ENCODE results near the gene CR1. TPM values are rescaled to one million over a fixed set of nuclear protein-coding genes. Genes with fewer than 3 reads are reported as not detected.
"Not testable (repeated sequence)": the region's sequence is repeated elsewhere in the genome, so short reads cannot be mapped to it uniquely, and the experiment has no call there.

The CR1 gene
- polyA plus RNA-seq, 3 donors from 2014 or later, result 0.32 to 0.39 TPM; not detected in 1

GRCh38 chr1:207669528-207670009, 173.6 kb downstream of the CR1 start:
- peaks cover 6 to 21% (median 9%) of the 10 kb centered on the region in 3 donors for H3K27me3 Mint-ChIP-seq (ENCODE audit: low read depth in 3 of 3)

GRCh38 chr1:207670192-207670591, 174.2 kb downstream of the CR1 start:
- no peaks in the 10 kb centered on the region for H3K9me3 Mint-ChIP-seq
- no peaks in the 10 kb centered on the region for H3K4me1 Mint-ChIP-seq
- DNase-seq, result no peak
- no peak overlapping the region for H3K27ac Mint-ChIP-seq
- H3K4me3 Mint-ChIP-seq, result no peak overlapping the region
- H3K27me3 Mint-ChIP-seq (ENCODE audit: low read depth in 3 of 3), result peaks cover 6 to 21% (median 12%) of the 10 kb centered on the region in 3 donors
- no peaks in the 10 kb centered on the region for H3K36me3 Mint-ChIP-seq

More at GRCh38 chr1:207669528-207670009, 173.6 kb downstream of the CR1 start:
- H3K4me1 Mint-ChIP-seq, result no peaks in the 10 kb centered on the region
- H3K27ac Mint-ChIP-seq, result no peak overlapping the region
- H3K9me3 Mint-ChIP-seq, result no peaks in the 10 kb centered on the region
- H3K36me3 Mint-ChIP-seq, result no peaks in the 10 kb centered on the region
- no peak overlapping the region for H3K4me3 Mint-ChIP-seq
- no peak for DNase-seq

GRCh38 chr1:207670997-207671396, 175.0 kb downstream of the CR1 start:
- no peaks in the 10 kb centered on the region for H3K4me1 Mint-ChIP-seq
- no peak for DNase-seq
- peaks cover 6 to 21% (median 13%) of the 10 kb centered on the region in 3 donors for H3K27me3 Mint-ChIP-seq (ENCODE audit: low read depth in 3 of 3)
- H3K27ac Mint-ChIP-seq, result no peak overlapping the region
- H3K36me3 Mint-ChIP-seq, result no peaks in the 10 kb centered on the region
- no peak overlapping the region for H3K4me3 Mint-ChIP-seq
- H3K9me3 Mint-ChIP-seq, result no peaks in the 10 kb centered on the region

- Mint-ChIP-seq H3K27me3 (ENCODE audit: low read depth in 3 of 3) (peaks cover 6 to 16% (median 8%) of the 10 kb centered on the region in 3 donors), H3K27ac (no peak overlapping the region), H3K9me3 (no peaks in the 10 kb centered on the region), H3K4me3 (no peak overlapping the region), H3K36me3 (no peaks in the 10 kb centered on the region), H3K4me1 (no peaks in the 10 kb centered on the region)
- DNase-seq, result no peak
Observed at GRCh38 chr1:207672522-207673130, 176.7 kb downstream of the CR1 start.

GRCh38 chr1:207673399-207673798, 177.4 kb downstream of the CR1 start:
- Mint-ChIP-seq H3K4me3 (no peak overlapping the region), H3K9me3 (no peaks in the 10 kb centered on the region), H3K4me1 (no peaks in the 10 kb centered on the region), H3K27me3 (ENCODE audit: low read depth in 3 of 3) (peaks cover 6 to 16% (median 8%) of the 10 kb centered on the region in 3 donors), H3K36me3 (no peaks in the 10 kb centered on the region), H3K27ac (no peak overlapping the region)
- DNase-seq, result no peak

GRCh38 chr1:207676153-207676552, 180.2 kb downstream of the CR1 start:
- no peak overlapping the region for H3K4me3 Mint-ChIP-seq
- peaks cover 2 to 14% (median 4%) of the 10 kb centered on the region in 3 donors for H3K27me3 Mint-ChIP-seq (ENCODE audit: low read depth in 3 of 3)
- no peaks in the 10 kb centered on the region for H3K36me3 Mint-ChIP-seq
- no peak for DNase-seq
- no peaks in the 10 kb centered on the region for H3K9me3 Mint-ChIP-seq
- no peak overlapping the region for H3K27ac Mint-ChIP-seq
- no peaks in the 10 kb centered on the region for H3K4me1 Mint-ChIP-seq

- not testable (repeated sequence) for H3K4me3 Mint-ChIP-seq, H3K36me3 Mint-ChIP-seq, DNase-seq, H3K27ac Mint-ChIP-seq, H3K4me1 Mint-ChIP-seq, H3K9me3 Mint-ChIP-seq
- peaks cover 0 to 12% (median 3%) of the 10 kb centered on the region in 3 donors for H3K27me3 Mint-ChIP-seq (ENCODE audit: low read depth in 3 of 3)
Observed at GRCh38 chr1:207680590-207681388, 184.8 kb downstream of the CR1 start.

- not testable (repeated sequence) for H3K36me3 Mint-ChIP-seq; H3K9me3 Mint-ChIP-seq; H3K27ac Mint-ChIP-seq; DNase-seq; H3K4me1 Mint-ChIP-seq; H3K4me3 Mint-ChIP-seq; H3K27me3 Mint-ChIP-seq (ENCODE audit: low read depth in 3 of 3)
Observed at GRCh38 chr1:207682872-207683434, 187.0 kb downstream of the CR1 start.

GRCh38 chr1:207690551-207690950, 194.6 kb downstream of the CR1 start:
- DNase-seq, H3K4me1 Mint-ChIP-seq, H3K4me3 Mint-ChIP-seq, H3K36me3 Mint-ChIP-seq, H3K9me3 Mint-ChIP-seq, H3K27ac Mint-ChIP-seq: not testable (repeated sequence)
- H3K27me3 Mint-ChIP-seq (ENCODE audit: low read depth in 3 of 3), result peaks cover 3 to 15% (median 11%) of the 10 kb centered on the region in 3 donors

- Mint-ChIP-seq H3K4me1 (no peaks in the 10 kb centered on the region), H3K4me3 (no peak overlapping the region), H3K27me3 (ENCODE audit: low read depth in 3 of 3) (peaks cover 3 to 15% (median 11%) of the 10 kb centered on the region in 3 donors), H3K27ac (no peak overlapping the region), H3K9me3 (no peaks in the 10 kb centered on the region), H3K36me3 (no peaks in the 10 kb centered on the region)
- DNase-seq, result no peak
Observed at GRCh38 chr1:207691010-207691409, 195.1 kb downstream of the CR1 start.

Other genes starting within 250 kb of the CR1 start
- gene CD55, start 174.5 kb upstream of the CR1 start, polyA plus RNA-seq, result 100 to 1,000 TPM in 1 of 3 donors, 10 to 100 TPM in 2; 63.9 to 122 (median 84.6) TPM
- not detected for gene CR2, start 41.8 kb upstream of the CR1 start, polyA plus RNA-seq
- under 1 TPM in 1 of 3 donors, not detected in 2; 0.60 TPM for gene CR1L, start 149.0 kb downstream of the CR1 start, polyA plus RNA-seq

Measured in immature natural killer cell (primary cell).